Measurements from ENCODE around the gene ACAA1.

ACAA1 gene

DNA sequence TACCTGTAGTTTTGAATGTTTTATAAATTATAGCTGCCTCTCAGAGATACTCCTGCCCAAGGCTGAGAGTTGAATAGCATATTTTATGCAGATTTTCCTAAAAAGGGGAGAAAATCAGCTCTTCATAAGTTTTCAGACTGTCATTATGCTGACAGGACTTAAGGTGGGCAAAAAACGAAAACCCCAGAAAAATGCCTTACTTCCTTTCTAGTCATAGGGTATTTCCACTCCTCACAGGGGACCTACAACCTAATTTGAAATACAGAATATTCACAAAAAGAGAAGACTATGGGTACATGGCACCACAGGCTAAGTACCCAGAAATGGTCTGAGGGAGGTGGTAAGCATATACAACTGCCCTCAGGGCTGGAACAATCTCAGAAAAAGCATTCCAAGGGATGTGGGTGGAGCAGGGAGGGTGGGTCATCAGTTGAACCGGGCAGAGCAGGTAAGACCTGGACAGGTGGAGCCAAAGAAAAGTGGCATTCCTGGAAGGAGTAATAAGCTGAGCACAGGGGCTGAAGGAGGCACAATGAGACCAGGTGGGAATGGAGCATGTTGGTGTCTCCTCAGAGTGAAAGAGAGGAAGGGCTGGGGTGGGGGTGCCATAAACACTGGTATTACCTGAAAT is 17.8 kb upstream of the ACAA1 start:
- DNase-seq (ENCODE audit: extremely low read depth in 1 of 2, low read depth in 1 of 2): no peak

DNA sequence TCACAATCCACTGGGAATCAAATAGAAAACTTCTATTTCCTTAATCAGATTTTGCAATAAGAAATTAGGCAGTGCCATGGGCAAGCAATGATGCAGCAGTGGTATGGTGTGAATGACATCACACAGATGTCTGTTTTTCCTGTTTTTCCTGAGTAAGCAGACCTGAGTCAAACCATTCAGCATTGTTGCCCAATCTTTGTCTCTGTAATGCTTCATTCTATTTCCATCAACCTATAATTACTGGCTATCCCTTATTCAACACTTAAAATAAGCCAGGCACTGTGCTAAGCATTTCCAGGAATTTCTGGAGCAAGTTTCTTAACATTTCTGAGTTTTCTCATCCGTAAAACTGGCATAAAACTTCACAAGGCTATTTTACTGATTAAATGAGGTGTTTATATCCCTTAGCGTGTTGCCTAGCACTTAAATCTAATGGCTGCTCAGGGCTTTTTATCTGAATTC is 17.1 kb upstream of the ACAA1 start:
- no peak for DNase-seq (ENCODE audit: extremely low read depth in 1 of 2, low read depth in 1 of 2)

- no peak for DNase-seq (ENCODE audit: extremely low read depth in 1 of 2, low read depth in 1 of 2)
Observed at GRCh38 chr3:38153221-38153620, 16.3 kb upstream of the ACAA1 start.

DNA sequence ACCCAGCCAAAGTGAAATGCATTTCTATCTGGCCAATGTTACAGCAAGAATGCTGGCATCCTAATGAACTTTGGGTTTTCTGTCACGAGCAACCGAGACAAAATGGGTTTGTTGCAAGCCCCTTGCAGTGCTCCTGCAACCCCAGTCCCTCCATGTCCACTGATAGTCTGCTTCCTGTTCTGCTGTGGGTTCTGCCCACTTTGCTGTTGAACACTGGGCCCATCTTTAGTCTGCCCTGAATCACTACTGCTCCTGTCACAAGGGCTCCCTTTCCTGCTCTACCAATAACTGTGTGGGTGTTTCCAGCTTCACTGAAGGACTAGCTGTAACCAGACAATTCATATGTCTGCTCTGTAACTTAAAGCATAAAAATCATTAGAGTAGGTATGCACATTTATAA is 15.7 kb upstream of the ACAA1 start:
- no peak for DNase-seq (ENCODE audit: extremely low read depth in 1 of 2, low read depth in 1 of 2)

DNA sequence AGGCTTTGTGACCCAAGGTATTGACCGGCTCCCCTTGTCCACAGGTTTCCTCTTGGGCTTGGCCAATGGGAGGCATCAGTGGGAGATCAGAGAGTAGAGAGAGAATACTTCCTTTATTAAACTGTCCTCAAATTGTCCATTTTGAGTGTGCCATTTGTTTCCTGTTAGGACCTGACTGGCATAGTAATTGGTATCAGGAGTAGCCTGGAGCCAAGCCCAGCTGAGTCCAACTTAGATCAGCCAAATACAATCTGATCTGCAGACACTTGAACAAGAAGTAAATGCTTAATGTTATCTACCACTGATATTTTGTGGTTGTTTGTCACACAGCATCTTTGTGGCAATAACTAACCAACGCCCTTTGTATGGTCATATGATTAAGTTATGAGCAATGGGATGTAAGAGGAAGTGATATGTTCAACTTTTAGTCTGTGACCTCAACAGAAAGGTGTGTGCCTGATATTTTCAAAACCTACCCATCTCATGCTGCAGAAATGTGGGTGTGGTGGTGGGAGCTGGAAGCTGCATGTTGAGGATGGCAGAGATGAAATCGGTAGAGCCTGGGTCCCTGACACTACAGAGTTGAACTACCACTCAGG is 14.8 kb upstream of the ACAA1 start:
- no peak for DNase-seq (ENCODE audit: extremely low read depth in 1 of 2, low read depth in 1 of 2)

DNA sequence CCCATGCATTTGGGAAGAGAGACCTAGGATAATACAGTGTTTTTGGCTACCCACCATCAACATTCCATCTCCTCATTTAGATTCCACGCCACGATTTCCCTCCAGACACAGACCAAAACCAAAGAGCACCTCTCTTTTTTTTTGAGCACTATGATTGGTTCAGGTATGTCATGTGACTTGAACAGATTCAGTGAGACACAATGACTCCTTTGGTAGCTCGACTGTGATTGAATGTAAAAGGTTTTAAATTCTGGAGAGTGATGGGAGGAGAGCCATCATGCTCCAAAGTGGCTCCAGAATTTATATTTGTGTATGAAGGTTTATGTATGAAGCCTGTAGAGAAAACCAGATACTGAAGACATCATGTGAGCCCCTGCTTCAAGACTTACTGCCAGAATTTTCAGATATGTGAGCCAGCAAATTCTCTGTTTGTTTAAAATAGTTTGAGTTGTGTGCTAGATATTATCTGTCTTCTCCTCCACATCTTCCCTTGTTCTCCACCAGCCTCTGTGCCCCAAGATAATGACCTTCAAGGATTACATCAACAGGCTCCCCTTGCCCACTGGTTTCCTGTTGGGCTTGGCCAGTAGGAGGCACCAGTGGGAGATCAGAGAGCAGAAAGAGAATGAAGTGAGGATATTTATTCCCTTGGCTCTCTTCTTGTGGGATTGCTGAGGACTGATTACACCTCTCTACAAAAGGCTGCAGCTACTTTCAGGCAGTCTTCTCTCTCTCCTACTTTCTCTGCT is 14.0 kb upstream of the ACAA1 start:
- DNase-seq (ENCODE audit: extremely low read depth in 1 of 2, low read depth in 1 of 2): no peak

DNA sequence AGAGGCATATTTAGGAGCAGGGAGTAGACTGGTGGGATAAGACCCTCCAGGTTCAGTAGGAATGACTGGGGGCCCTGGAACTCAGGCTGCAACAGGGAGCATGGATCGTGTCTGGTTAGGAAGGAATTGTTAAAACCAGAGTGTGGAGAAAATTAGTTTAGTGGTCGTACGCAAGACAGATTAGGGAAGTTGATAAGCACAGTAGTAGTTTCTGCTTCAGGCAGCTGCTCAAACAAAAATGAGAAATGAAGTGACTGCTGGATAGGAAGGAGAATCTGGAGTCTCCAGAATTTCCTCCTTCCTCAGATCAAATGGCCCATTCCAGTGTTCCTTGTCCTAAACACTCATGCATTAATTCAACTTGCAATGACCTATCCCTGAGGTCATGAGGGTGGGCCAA is 12.8 kb upstream of the ACAA1 start:
- DNase-seq (ENCODE audit: extremely low read depth in 1 of 2, low read depth in 1 of 2): no peak

GRCh38 chr3:38148311-38148882 is 11.5 kb upstream of the ACAA1 start:
- no peak for DNase-seq (ENCODE audit: extremely low read depth in 1 of 2, low read depth in 1 of 2)

DNA sequence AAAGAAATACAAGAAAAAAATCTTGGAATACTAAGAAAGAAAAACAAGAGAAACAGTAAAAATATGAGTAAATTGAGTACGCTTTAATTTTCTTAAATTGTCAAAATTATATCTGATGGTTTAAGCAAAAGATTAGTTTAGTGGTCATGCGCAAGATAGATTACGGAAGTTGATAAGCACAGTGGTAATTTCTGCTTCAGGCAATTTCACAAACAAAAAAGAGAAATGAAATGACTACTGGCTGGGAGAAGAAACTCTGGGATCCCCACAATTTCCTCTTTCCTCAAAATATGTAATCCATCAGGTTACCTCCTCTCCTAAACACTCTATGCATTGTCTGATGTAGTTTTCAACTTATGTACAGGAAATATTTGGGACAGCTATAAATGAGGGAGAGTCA is 10.5 kb upstream of the ACAA1 start:
- DNase-seq (ENCODE audit: extremely low read depth in 1 of 2, low read depth in 1 of 2): no peak

GRCh38 chr3:38146504-38146903 is 9.6 kb upstream of the ACAA1 start:
- DNase-seq (ENCODE audit: extremely low read depth in 1 of 2, low read depth in 1 of 2): no peak

- no peak for DNase-seq (ENCODE audit: extremely low read depth in 1 of 2, low read depth in 1 of 2)
Observed at GRCh38 chr3:38143511-38143910, 6.6 kb upstream of the ACAA1 start.

DNA sequence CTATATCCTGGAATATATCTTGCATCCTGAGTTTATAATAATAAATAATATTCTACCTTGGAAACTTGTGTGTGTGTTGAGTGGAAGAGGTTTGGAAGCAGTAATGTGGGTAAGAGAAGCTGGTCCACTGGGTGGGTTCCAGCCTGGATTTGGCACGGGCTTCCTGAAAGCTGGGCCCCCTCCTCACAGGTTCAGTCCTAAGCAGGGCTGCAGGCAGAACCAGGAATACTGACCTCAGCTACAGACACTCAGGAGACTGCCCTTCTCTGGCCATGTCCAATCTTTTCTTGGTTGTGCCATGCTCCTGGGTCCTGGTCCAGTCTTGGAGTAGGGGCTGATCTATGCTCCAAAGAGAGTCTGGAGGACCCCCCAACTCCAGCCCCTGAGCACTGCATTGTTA is 6.0 kb upstream of the ACAA1 start:
- DNase-seq (ENCODE audit: extremely low read depth in 1 of 2, low read depth in 1 of 2): no peak

DNA sequence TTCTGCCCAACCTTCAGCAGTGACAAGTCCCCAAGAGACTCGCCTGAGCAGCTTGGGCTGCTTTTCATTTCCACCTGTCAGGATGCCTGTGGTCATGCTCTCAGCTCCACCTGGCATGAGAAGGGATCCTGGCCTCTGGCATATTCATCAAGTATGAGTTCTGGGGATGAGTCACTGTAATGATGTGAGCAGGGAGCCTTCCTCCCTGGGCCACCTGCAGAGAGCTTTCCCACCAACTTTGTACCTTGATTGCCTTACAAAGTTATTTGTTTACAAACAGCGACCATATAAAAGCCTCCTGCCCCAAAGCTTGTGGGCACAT is 5.0 kb upstream of the ACAA1 start:
- DNase-seq (ENCODE audit: extremely low read depth in 1 of 2, low read depth in 1 of 2): no peak

DNA sequence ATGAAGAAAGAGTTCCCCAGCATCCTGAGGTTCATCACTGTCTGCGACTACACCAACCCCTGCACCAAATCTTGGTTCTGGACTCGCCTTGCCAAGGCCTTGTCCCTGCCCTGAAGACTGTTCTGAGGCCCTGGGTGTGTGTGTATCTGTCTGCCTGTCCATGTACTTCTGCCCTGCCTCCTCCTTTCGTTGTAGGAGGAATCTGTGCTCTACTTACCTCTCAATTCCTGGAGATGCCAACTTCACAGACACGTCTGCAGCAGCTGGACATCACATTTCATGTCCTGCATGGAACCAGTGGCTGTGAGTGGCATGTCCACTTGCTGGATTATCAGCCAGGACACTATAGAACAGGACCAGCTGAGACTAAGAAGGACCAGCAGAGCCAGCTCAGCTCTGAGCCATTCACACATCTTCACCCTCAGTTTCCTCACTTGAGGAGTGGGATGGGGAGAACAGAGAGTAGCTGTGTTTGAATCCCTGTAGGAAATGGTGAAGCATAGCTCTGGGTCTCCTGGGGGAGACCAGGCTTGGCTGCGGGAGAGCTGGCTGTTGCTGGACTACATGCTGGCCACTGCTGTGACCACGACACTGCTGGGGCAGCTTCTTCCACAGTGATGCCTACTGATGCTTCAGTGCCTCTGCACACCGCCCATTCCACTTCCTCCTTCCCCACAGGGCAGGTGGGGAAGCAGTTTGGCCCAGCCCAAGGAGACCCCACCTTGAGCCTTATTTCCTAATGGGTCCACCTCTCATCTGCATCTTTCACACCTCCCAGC is 4.4 kb upstream of the ACAA1 start:
- no peak for DNase-seq (ENCODE audit: extremely low read depth in 1 of 2, low read depth in 1 of 2)

- no peak for DNase-seq (ENCODE audit: extremely low read depth in 1 of 2, low read depth in 1 of 2)
Observed at GRCh38 chr3:38140326-38141172, 3.6 kb upstream of the ACAA1 start.

DNA sequence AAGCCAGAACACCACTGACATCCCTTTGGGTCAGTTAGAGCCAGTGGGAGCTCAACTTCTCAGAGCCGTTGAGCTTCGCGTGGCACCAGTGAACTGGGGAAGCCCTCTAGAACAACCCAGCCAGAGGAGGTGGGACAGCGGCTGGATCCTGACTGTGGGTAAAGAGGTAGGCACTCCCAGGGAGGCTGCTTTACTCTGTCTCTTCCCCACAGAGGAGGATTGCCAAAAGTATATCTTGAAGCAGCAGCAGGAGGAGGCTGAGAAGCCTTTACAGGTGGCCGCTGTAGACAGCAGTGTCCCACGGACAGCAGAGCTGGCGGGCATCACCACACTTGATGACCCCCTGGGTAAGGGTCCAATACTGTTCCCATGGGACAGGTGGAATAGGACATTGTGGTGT is 2.7 kb upstream of the ACAA1 start:
- DNase-seq (ENCODE audit: extremely low read depth in 1 of 2, low read depth in 1 of 2): no peak

DNA sequence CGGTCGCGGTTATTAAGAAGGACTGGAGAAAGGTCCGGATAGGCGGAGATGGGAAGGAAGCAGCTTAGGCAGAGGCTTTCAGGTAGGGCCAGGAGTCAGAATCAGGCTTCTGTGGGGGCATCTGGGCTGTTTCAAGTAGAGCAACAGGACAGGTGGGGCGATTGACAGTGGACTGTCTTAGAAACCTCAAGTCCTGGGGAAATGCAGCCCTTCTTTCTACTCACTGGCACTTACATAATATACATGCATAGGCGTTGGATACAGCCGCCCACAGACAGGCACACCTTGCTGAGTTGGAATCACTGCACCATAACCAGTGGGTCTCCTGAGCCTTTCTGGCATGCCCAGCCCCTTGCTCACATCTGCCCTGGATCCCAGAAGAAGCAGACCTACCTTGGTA is 2.3 kb upstream of the ACAA1 start:
- DNase-seq (ENCODE audit: extremely low read depth in 1 of 2, low read depth in 1 of 2): no peak

- peak; percentile 77 to 86 for DNase-seq (ENCODE audit: extremely low read depth in 1 of 2, low read depth in 1 of 2)
Observed at GRCh38 chr3:38138349-38139190, 1.6 kb upstream of the ACAA1 start, which contains the start of gene MYD88. Gene MYD88 (plus strand): TSS chr3:38138661. CDS start chr3:38138701, 40 bp downstream.

- peak in 1 of 2 donors; percentile 7 for DNase-seq (ENCODE audit: extremely low read depth in 1 of 2, low read depth in 1 of 2)
Observed at GRCh38 chr3:38137615-38138348, 855 bp upstream of the ACAA1 start.

Measured in stimulated activated CD8-positive, alpha-beta memory T cell treated with anti-CD3 and anti-CD28 coated beads, Interleukin-7, amount 100 ng/mL, for 48 hours (primary cell).